ENCODE data around the gene IFNE. TPM values are rescaled to one million over a fixed set of nuclear protein-coding genes. Genes with fewer than 3 reads are reported as not detected.

Gene IFNE
- total RNA-seq, 1 donor from 2014 or later: not detected

DNA sequence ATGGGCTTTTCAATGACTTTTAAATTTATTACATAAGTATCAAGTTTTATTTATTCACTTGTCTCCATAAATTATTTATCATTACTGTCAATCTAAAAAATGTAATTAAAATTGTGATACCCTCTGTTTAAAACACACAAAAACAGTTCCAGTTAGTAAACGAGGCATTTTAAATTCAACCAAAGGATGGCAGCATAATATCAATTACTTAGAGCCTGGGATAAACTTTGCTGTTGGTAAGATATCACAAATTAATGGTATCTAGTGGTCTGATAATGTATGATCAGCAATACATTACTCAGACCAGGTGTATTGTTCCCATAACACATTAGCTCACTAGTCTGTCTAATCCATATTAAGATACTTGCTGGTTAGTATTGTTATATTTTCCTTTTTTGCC lies 9.6 kb upstream of the IFNE start:
- H3K4me1 ChIP-seq: no peaks in the 10 kb centered on the region
- H3K27me3 ChIP-seq (ENCODE audit: low read depth): no peaks in the 10 kb centered on the region
- H3K4me3 ChIP-seq: no peak overlapping the region
- intact Hi-C loops (cut with micrococcal nuclease): no loop called here
- no peaks in the 10 kb centered on the region for H3K36me3 ChIP-seq
- no peak for DNase-seq
- H3K27ac ChIP-seq (replicated peaks): no peak overlapping the region
- TF ChIP-seq, protein P1, sequence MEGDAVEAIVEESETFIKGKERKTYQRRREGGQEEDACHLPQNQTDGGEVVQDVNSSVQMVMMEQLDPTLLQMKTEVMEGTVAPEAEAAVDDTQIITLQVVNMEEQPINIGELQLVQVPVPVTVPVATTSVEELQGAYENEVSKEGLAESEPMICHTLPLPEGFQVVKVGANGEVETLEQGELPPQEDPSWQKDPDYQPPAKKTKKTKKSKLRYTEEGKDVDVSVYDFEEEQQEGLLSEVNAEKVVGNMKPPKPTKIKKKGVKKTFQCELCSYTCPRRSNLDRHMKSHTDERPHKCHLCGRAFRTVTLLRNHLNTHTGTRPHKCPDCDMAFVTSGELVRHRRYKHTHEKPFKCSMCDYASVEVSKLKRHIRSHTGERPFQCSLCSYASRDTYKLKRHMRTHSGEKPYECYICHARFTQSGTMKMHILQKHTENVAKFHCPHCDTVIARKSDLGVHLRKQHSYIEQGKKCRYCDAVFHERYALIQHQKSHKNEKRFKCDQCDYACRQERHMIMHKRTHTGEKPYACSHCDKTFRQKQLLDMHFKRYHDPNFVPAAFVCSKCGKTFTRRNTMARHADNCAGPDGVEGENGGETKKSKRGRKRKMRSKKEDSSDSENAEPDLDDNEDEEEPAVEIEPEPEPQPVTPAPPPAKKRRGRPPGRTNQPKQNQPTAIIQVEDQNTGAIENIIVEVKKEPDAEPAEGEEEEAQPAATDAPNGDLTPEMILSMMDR (IDR thresholded peaks at IDR 0.05; ENCODE audit: borderline replicate concordance): no peak
- no peaks in the 10 kb centered on the region for H3K9me3 ChIP-seq (replicated peaks)

DNA sequence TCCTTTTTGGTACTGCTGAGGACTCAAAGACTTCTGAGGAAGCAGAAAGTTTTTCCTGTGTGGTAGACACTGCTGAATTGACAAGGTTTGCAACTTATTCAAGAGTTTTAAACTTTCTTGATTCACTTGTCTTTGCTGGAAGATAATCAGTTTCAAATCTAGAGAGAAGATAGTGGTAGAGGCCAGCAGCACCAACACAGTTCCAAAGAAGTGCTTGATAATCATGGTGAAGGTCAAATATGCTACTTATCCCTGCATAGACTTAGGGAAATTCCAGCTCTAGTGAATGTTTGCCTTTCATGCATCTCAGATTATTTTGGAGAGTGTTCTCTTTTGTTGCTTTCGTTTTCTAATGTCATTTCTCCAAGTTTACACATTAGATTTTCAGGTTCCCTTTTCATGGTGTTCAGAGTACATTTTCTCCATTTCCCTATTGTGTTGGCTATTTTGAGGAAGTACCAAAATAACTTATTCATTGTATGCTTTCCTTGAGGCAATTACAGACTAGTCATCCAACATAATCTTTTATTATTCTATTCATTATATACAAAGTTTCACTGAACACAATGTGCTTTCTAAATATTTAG lies 550 bp downstream of the IFNE start:
- Histone ChIP-seq H3K36me3 (no peaks in the 10 kb centered on the region), H3K4me3 (no peak overlapping the region), H3K27me3 (ENCODE audit: low read depth) (peaks cover 9% of the 10 kb centered on the region), H3K9me3 (replicated peaks) (peaks cover 4% of the 10 kb centered on the region), H3K27ac (replicated peaks) (no peak overlapping the region), H3K4me1 (no peaks in the 10 kb centered on the region)
- TF ChIP-seq, protein P1 (IDR thresholded peaks at IDR 0.05; ENCODE audit: borderline replicate concordance): no peak
- DNase-seq: no peak
- intact Hi-C loops (cut with micrococcal nuclease): no loop called here

DNA sequence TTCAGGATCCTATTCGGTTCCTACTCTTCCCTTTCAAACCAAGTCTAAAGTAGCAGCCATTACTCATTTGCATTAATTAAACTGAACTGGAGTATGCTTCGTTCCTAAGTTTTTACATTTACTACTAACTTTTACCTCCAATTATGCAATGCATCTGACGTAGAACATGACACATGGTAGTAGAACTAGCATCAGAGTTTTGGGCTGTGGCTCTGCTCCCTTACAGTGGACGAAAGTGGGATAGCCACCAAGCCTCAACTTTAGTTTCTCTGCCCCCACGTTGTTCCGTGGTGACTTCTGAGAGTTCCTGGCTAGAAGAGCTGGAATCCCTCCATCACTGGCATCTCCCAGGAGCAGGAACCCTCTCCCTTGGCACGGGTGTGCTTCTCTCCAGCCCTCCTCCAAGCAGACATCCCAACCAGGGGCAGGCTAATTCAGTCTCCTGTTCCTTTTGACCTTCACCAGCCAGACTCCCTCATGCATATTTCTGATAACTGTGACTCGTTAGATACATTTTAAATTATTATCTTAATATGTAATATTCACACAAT lies 2.9 kb downstream of the IFNE start:
- Histone ChIP-seq H3K36me3 (no peaks in the 10 kb centered on the region), H3K4me1 (no peaks in the 10 kb centered on the region), H3K27me3 (ENCODE audit: low read depth) (peaks cover 19% of the 10 kb centered on the region), H3K27ac (replicated peaks) (no peak overlapping the region), H3K4me3 (no peak overlapping the region), H3K9me3 (replicated peaks) (no peaks in the 10 kb centered on the region)
- DNase-seq: no peak
- intact Hi-C loops (cut with micrococcal nuclease): no loop called here
- TF ChIP-seq, protein P1 (IDR thresholded peaks at IDR 0.05; ENCODE audit: borderline replicate concordance): no peak

DNA sequence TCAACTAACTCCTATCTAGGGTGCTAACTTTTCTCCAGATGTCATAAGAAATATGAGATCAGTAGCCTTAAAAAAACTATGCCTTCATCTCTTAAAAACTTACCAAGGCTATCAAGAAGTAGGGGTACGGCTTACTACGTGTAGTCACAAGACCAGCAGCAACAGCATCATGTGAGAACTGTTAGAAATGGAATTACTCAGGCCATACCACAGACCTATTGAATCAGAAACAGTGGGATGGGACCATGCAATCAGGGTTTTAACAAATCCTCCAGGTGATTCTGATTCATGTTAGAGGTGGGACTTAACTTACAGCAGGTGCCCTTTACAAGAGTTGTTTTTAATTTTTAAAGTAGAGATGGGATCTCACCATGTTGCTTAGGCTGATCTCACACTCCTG lies 4.6 kb downstream of the IFNE start:
- DNase-seq: no peak
- Histone ChIP-seq H3K4me3 (no peak overlapping the region), H3K9me3 (replicated peaks) (no peaks in the 10 kb centered on the region), H3K4me1 (no peaks in the 10 kb centered on the region), H3K36me3 (no peaks in the 10 kb centered on the region), H3K27ac (replicated peaks) (no peak overlapping the region), H3K27me3 (ENCODE audit: low read depth) (peaks cover 26% of the 10 kb centered on the region)
- TF ChIP-seq, protein P1 (IDR thresholded peaks at IDR 0.05; ENCODE audit: borderline replicate concordance): no peak
- intact Hi-C loops (cut with micrococcal nuclease): no loop called here

DNA sequence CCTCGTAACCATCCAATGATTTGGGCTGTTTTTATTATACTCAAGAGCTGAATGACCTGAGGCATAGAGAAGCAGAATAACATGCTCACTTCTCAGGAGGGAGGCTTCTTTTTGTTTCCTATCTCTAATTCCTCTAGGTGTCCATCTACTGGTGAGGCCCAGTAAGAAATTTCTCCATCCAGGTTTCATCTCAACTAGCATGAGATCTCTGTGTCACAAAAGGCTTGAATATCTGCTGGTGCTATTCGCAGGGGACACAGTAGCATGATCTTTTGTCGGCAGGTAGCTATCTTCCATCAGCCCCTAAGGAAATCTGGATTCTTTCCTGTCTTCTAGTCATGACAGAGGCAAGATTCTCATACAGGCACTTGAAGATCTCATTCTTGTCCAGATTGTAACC lies 8.9 kb downstream of the IFNE start:
- Histone ChIP-seq H3K27ac (replicated peaks) (no peak overlapping the region), H3K36me3 (no peaks in the 10 kb centered on the region), H3K4me3 (no peak overlapping the region), H3K27me3 (ENCODE audit: low read depth) (peaks cover 35% of the 10 kb centered on the region), H3K4me1 (no peaks in the 10 kb centered on the region), H3K9me3 (replicated peaks) (no peaks in the 10 kb centered on the region)
- DNase-seq: no peak
- intact Hi-C loops (cut with micrococcal nuclease): no loop called here
- TF ChIP-seq, protein P1 (IDR thresholded peaks at IDR 0.05; ENCODE audit: borderline replicate concordance): no peak
